ENCODE results near the gene ROBO2. TPM values are rescaled to one million over a fixed set of nuclear protein-coding genes. Genes with fewer than 3 reads are reported as not detected.

Gene ROBO2
- total and polyA plus RNA-seq, 2 experiments from 2014 or later: 1.2 to 14.3 TPM

DNA sequence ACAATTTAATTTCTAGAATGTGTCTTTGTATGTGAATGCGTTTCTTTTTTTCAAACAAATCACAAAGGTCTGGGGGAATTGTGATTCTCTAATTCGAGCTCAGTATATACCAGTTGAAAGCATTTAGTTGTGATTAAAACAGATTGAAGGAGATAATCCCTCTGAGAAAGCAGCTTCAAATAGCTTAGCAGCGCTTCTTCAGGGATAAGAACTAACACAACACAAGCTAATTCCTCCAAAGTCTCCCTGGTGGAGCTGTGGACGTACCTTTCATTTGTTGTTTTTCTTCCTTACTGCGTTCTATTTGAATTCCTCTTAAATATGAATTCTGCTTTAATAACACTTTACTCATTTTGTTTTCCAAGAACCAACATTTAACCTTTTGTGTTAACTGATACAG, 286.7 kb downstream of the ROBO2 start:
- Histone ChIP-seq H3K79me2 (no peaks in the 10 kb centered on the region), H3K4me1 (ENCODE audit: insufficient read depth) (no peaks in the 10 kb centered on the region), H3K36me3 (replicated peaks; ENCODE audit: insufficient read depth, low read depth) (no peaks in the 10 kb centered on the region), H2AFZ (no peak overlapping the region), H3K9me3 (ENCODE audit: low read depth) (no peaks in the 10 kb centered on the region), H3K9me2 (replicated peaks; ENCODE audit: insufficient read depth) (no peaks in the 10 kb centered on the region), H3K27me3 (no peaks in the 10 kb centered on the region), H3K27ac (no peak overlapping the region), H3K4me3 (no peak overlapping the region), H4K20me1 (ENCODE audit: insufficient read depth, poor library complexity, severe bottlenecking) (no peaks in the 10 kb centered on the region), H3K4me2 (no peak overlapping the region)
- 83% methylated on average over 5 of the region's 5 CpGs for WGBS (ENCODE audit: low lambda C conversion rate, missing lambda C conversion rate)
- TF ChIP-seq, protein P1, sequence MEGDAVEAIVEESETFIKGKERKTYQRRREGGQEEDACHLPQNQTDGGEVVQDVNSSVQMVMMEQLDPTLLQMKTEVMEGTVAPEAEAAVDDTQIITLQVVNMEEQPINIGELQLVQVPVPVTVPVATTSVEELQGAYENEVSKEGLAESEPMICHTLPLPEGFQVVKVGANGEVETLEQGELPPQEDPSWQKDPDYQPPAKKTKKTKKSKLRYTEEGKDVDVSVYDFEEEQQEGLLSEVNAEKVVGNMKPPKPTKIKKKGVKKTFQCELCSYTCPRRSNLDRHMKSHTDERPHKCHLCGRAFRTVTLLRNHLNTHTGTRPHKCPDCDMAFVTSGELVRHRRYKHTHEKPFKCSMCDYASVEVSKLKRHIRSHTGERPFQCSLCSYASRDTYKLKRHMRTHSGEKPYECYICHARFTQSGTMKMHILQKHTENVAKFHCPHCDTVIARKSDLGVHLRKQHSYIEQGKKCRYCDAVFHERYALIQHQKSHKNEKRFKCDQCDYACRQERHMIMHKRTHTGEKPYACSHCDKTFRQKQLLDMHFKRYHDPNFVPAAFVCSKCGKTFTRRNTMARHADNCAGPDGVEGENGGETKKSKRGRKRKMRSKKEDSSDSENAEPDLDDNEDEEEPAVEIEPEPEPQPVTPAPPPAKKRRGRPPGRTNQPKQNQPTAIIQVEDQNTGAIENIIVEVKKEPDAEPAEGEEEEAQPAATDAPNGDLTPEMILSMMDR (IDR thresholded peaks at IDR 0.05; ENCODE audit: poor library complexity): no peak
- TF ChIP-seq EZH2phosphoT487 (IDR thresholded peaks at IDR 0.05; ENCODE audit: low read depth, severe bottlenecking, unreplicated experiment): no peak
- no peak for TF ChIP-seq EZH2 (IDR thresholded peaks at IDR 0.05; ENCODE audit: borderline replicate concordance)
- DNase-seq (ENCODE audit: low spot score): no peak

DNA sequence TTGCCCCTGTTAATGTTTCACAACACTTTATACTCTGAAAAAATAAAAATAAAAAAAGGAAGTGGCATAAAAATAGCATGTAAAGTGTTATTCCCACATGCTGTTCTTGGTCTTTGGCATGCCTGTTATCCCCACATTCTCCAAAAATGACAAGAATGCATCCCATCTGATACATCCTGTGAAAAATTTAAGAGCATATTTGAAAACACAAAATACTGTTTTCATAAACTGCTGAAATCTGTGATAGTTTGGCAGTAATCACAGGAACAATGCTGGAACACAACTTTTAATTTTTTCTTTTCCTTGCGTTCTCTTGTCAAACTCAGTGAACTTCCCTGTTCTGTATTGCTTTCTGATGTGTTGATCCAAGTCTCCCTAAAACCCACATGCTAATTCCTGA, 288.8 kb downstream of the ROBO2 start:
- no peaks in the 10 kb centered on the region for H3K4me1 ChIP-seq (ENCODE audit: insufficient read depth)
- H3K79me2 ChIP-seq: no peaks in the 10 kb centered on the region
- no peak overlapping the region for H3K4me2 ChIP-seq
- H3K4me3 ChIP-seq: no peak overlapping the region
- TF ChIP-seq, protein P1 (IDR thresholded peaks at IDR 0.05; ENCODE audit: poor library complexity): no peak
- TF ChIP-seq EZH2phosphoT487 (IDR thresholded peaks at IDR 0.05; ENCODE audit: low read depth, severe bottlenecking, unreplicated experiment) (no peak), EZH2 (IDR thresholded peaks at IDR 0.05; ENCODE audit: borderline replicate concordance) (no peak)
- no peaks in the 10 kb centered on the region for H3K27me3 ChIP-seq
- H3K9me2 ChIP-seq (replicated peaks; ENCODE audit: insufficient read depth): no peaks in the 10 kb centered on the region
- no peak for DNase-seq (ENCODE audit: low spot score)
- no peaks in the 10 kb centered on the region for H4K20me1 ChIP-seq (ENCODE audit: insufficient read depth, poor library complexity, severe bottlenecking)
- H3K27ac ChIP-seq: no peak overlapping the region
- H3K9me3 ChIP-seq (ENCODE audit: low read depth): no peaks in the 10 kb centered on the region
- 100% methylated on average over 1 of the region's 1 CpG for WGBS (ENCODE audit: low lambda C conversion rate, missing lambda C conversion rate)
- no peak overlapping the region for H2AFZ ChIP-seq
- no peaks in the 10 kb centered on the region for H3K36me3 ChIP-seq (replicated peaks; ENCODE audit: insufficient read depth, low read depth)

DNA sequence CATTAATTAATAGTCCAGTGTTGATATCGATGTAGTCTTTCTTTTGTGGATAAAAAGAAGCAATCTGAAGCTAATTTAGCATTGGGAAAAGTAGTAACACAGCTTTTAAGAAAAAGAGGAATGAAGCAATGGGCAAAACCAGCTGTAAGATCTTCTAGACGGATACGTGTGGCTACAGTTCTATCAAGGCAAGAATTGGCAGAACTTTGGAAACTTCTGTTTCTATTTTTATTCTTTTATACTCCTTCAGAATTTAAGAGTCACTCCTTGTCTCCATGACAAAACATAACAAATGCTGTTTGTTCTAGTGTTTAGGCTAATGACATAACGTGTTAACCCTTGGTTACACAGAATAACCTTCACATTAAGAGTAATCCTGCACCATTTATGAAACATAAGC, 289.2 kb downstream of the ROBO2 start:
- 90% methylated on average over 4 of the region's 4 CpGs for WGBS (ENCODE audit: low lambda C conversion rate, missing lambda C conversion rate)
- no peaks in the 10 kb centered on the region for H3K4me1 ChIP-seq (ENCODE audit: insufficient read depth)
- no peak overlapping the region for H3K4me2 ChIP-seq
- DNase-seq (ENCODE audit: low spot score): no peak
- no peaks in the 10 kb centered on the region for H3K9me2 ChIP-seq (replicated peaks; ENCODE audit: insufficient read depth)
- H3K27me3 ChIP-seq: no peaks in the 10 kb centered on the region
- H3K36me3 ChIP-seq (replicated peaks; ENCODE audit: insufficient read depth, low read depth): no peaks in the 10 kb centered on the region
- no peak overlapping the region for H3K27ac ChIP-seq
- H3K79me2 ChIP-seq: no peaks in the 10 kb centered on the region
- no peak overlapping the region for H3K4me3 ChIP-seq
- H2AFZ ChIP-seq: no peak overlapping the region
- TF ChIP-seq, protein P1 (IDR thresholded peaks at IDR 0.05; ENCODE audit: poor library complexity): no peak
- TF ChIP-seq EZH2 (IDR thresholded peaks at IDR 0.05; ENCODE audit: borderline replicate concordance): no peak
- TF ChIP-seq EZH2phosphoT487 (IDR thresholded peaks at IDR 0.05; ENCODE audit: low read depth, severe bottlenecking, unreplicated experiment): no peak
- H3K9me3 ChIP-seq (ENCODE audit: low read depth): no peaks in the 10 kb centered on the region
- no peaks in the 10 kb centered on the region for H4K20me1 ChIP-seq (ENCODE audit: insufficient read depth, poor library complexity, severe bottlenecking)

DNA sequence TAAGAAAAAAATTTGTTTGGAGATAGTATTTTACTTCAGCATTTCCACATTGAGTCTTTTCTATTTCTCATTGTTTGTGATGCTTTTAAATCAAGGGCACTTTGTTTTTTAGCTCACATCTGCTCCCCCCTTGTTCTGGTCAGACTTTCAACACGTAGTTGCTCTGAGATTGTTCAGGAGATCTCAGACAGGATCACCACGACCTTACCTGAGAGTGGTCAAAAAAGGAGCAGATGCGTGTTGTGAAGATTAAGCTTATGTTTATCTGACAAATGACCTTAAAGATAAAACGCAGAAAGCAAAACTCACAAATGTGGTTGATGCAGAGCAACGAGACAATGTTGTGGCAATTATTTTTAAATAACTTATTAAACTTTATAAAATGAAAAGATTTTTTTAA, 298.3 kb downstream of the ROBO2 start:
- TF ChIP-seq EZH2phosphoT487 (IDR thresholded peaks at IDR 0.05; ENCODE audit: low read depth, severe bottlenecking, unreplicated experiment) (no peak), EZH2 (IDR thresholded peaks at IDR 0.05; ENCODE audit: borderline replicate concordance) (no peak)
- TF ChIP-seq, protein P1 (IDR thresholded peaks at IDR 0.05; ENCODE audit: poor library complexity): no peak
- no peak overlapping the region for H3K27ac ChIP-seq
- no peaks in the 10 kb centered on the region for H3K9me3 ChIP-seq (ENCODE audit: low read depth)
- DNase-seq (ENCODE audit: low spot score): no peak
- no peaks in the 10 kb centered on the region for H4K20me1 ChIP-seq (ENCODE audit: insufficient read depth, poor library complexity, severe bottlenecking)
- H2AFZ ChIP-seq: no peak overlapping the region
- H3K9me2 ChIP-seq (replicated peaks; ENCODE audit: insufficient read depth): no peaks in the 10 kb centered on the region
- H3K4me3 ChIP-seq: no peak overlapping the region
- no peaks in the 10 kb centered on the region for H3K79me2 ChIP-seq
- H3K4me2 ChIP-seq: no peak overlapping the region
- 70% methylated on average over 5 of the region's 5 CpGs for WGBS (ENCODE audit: low lambda C conversion rate, missing lambda C conversion rate)
- no peaks in the 10 kb centered on the region for H3K36me3 ChIP-seq (replicated peaks; ENCODE audit: insufficient read depth, low read depth)
- H3K27me3 ChIP-seq: no peaks in the 10 kb centered on the region
- H3K4me1 ChIP-seq (ENCODE audit: insufficient read depth): no peaks in the 10 kb centered on the region

All from hepatocyte (in vitro differentiated cells).